GM13976 (cell line): Measurements from ENCODE around the gene CLEC14A.

Source experiments
- DNase-seq: peaks from one replicate; pipeline ENCODE4 v3.0.0; 2012; ENCODE audit warnings: low spot score
- in situ Hi-C: fragments of 300-500 bp; cut with MboI; formaldehyde crosslinking; loops from one replicate; pipeline ENCODE4 v1.12.0; 2022; ENCODE audit warnings: low sequenced_read_pairs, mixed read lengths, inconsistent platforms; ENCODE audit not compliant: unreplicated experiment
- TF ChIP-seq, protein P1 (sequence below): IDR thresholded peaks from 2 replicates; pipeline ENCODE4 v1.5.1; 2012; ENCODE audit warnings: borderline replicate concordance, mild to moderate bottlenecking; ENCODE audit not compliant: insufficient read depth; ENCODE audit errors: extremely low read depth, missing control alignments, control extremely low read depth

CLEC14A gene, protein sequence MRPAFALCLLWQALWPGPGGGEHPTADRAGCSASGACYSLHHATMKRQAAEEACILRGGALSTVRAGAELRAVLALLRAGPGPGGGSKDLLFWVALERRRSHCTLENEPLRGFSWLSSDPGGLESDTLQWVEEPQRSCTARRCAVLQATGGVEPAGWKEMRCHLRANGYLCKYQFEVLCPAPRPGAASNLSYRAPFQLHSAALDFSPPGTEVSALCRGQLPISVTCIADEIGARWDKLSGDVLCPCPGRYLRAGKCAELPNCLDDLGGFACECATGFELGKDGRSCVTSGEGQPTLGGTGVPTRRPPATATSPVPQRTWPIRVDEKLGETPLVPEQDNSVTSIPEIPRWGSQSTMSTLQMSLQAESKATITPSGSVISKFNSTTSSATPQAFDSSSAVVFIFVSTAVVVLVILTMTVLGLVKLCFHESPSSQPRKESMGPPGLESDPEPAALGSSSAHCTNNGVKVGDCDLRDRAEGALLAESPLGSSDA

DNA sequence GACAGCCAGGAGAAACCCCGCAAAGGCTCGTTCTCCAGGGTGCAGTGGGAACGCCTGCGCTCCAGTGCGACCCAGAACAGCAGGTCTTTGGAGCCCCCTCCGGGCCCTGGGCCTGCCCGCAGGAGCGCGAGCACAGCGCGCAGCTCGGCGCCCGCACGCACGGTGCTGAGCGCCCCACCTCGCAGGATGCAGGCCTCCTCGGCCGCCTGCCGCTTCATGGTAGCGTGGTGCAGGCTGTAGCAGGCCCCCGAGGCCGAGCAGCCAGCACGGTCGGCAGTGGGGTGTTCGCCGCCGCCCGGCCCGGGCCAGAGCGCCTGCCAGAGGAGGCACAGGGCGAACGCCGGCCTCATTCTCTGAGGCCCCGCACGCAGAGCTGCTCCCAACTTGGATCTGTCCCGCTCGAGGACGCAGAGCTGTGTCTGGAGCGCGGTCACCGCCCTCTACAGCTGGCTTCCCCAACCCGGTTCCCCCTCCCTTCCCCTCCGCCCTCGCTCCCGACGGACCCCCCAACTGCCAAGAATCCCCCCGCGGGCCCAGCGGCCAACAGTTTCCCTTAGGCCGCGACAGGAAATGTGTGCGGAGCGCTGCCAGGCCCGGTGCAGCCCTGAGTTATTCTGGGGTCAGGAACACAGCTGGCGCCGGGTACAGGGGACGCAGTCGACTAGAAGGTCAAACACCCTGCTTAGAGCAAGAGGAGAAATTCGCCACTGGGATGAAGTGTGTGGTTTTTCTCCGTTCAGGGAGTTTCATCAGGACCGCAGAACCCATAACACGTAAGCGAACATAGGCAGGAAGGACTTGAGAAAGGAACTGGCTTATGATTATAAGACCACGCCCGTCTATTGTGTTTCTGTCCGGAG, at the start of gene CLEC14A:
TSS of gene CLEC14A (minus strand) at position 421 of the 860 bp plus-strand sequence. CDS start at position 350, 71 bp downstream.
- TF ChIP-seq, protein P1, sequence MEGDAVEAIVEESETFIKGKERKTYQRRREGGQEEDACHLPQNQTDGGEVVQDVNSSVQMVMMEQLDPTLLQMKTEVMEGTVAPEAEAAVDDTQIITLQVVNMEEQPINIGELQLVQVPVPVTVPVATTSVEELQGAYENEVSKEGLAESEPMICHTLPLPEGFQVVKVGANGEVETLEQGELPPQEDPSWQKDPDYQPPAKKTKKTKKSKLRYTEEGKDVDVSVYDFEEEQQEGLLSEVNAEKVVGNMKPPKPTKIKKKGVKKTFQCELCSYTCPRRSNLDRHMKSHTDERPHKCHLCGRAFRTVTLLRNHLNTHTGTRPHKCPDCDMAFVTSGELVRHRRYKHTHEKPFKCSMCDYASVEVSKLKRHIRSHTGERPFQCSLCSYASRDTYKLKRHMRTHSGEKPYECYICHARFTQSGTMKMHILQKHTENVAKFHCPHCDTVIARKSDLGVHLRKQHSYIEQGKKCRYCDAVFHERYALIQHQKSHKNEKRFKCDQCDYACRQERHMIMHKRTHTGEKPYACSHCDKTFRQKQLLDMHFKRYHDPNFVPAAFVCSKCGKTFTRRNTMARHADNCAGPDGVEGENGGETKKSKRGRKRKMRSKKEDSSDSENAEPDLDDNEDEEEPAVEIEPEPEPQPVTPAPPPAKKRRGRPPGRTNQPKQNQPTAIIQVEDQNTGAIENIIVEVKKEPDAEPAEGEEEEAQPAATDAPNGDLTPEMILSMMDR: no peak
- DNase-seq: peak; percentile 14
- in situ Hi-C loops: no loop called here

DNA sequence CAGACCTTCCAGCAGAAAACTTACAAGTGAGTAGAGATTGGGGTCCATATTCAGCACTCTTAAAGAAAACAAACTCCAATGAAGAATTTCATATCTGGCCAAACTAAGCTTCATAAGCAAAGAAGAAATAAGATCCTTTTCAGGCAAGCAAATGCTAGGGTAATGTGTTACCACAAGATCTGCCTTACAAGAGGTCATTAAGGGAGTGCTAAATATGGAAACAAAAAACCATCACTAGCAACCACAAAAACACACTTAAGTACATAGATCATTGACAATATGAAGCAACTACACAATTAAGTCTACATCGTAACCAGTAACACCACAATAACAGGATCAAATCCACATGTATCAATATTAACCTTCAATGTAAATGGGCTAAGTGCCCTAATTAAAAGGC, 47.1 kb upstream of the CLEC14A start:
- TF ChIP-seq, protein P1: no peak
- in situ Hi-C loops: no loop called here
- no peak for DNase-seq

DNA sequence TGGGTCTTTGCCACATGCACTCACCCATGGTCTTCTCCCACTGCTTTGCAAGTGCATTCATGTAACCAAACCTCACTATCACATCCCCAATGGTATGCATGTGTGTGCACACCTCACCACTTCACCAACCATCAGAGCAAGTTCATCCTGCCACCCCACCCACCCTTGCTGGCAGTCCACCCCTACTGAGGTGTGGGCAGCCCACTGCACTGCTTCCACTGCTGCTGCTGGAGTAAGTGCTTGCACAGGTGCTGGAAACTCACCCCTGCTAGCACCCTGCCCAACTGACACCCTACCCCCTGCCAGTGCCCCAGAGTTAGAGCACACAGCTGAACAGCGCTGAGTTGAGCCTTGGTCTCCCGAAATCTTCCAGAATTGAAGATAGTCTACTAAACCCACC, 46.1 kb upstream of the CLEC14A start:
- no peak for DNase-seq
- TF ChIP-seq, protein P1: no peak
- in situ Hi-C loops: no loop called here

DNA sequence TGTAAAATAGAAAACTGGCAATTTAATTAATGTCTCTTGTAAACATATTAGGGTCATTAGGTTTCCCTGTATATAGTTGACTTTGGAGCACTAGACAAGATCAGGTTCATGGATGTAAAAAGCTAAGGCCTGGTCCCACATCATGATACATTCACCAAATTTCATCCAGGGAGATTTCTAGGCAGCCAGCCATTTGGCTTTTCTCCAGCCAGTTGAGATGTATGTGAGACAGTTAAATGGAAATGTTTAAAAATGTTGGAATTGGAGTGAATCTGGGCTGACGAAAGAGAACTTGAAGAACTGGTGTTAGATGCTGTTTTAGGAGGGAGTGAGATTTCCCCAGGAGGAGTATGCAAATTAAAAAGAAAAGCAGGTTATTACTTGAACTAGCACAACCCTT, 41.8 kb upstream of the CLEC14A start:
- no peak for DNase-seq
- TF ChIP-seq, protein P1: no peak
- in situ Hi-C loops: no loop called here

DNA sequence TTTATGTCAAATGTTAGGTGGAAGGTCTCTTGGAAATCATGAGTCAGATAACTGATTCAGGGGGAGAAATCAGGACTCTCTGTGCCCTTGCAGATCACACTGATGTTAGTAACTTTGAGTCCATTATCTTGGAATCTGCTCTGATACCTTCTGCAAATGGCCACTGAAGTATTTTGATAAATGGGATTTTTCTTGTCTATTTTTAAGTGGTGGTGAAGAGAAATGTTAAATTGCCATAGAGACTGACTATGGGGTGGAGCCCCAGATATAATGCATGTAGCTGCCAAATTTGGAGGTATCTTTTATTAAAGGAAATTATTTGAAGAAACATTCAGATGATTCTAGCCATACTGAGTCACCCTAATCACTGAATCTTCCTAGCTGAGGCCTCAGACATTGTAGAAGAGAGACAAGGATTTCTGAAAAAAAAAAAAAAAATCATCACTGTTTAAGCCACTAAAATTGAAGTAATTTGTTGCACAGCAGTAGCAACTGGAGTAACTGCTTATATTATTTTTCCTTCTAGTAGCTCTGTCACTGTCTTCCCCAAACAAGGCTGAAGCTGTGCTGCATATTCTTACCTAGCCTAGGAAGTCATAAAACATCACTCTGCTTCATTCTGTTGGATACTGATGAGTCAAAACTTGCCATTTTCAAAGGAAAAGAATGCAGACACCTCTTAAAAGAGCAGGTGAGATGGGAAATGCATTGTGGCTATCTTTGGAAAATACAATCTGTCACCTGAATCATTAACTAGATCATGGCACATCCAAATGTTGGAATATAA, 36.0 kb upstream of the CLEC14A start:
- in situ Hi-C loops: no loop called here
- DNase-seq: no peak
- TF ChIP-seq, protein P1: no peak
